GM12874 (cell line): ENCODE measurements around the gene SCARB2.

Source experiments
- CTCF ChIP-seq: IDR thresholded peaks from 2 replicates; pipeline ENCODE4 v1.5.1; 2011; ENCODE audit warnings: low read depth, mild to moderate bottlenecking, control low read depth, low read length, moderate library complexity; ENCODE audit not compliant: insufficient read depth

SCARB2 gene

GRCh38 chr4:76226418-76226817 is 12.8 kb upstream of the SCARB2 start:
- TF ChIP-seq CTCF = no peak

GRCh38 chr4:76224171-76224570 is 10.5 kb upstream of the SCARB2 start:
- no peak for TF ChIP-seq CTCF

- no peak for TF ChIP-seq CTCF
Measured at GRCh38 chr4:76219299-76220055, 5.9 kb upstream of the SCARB2 start.

DNA sequence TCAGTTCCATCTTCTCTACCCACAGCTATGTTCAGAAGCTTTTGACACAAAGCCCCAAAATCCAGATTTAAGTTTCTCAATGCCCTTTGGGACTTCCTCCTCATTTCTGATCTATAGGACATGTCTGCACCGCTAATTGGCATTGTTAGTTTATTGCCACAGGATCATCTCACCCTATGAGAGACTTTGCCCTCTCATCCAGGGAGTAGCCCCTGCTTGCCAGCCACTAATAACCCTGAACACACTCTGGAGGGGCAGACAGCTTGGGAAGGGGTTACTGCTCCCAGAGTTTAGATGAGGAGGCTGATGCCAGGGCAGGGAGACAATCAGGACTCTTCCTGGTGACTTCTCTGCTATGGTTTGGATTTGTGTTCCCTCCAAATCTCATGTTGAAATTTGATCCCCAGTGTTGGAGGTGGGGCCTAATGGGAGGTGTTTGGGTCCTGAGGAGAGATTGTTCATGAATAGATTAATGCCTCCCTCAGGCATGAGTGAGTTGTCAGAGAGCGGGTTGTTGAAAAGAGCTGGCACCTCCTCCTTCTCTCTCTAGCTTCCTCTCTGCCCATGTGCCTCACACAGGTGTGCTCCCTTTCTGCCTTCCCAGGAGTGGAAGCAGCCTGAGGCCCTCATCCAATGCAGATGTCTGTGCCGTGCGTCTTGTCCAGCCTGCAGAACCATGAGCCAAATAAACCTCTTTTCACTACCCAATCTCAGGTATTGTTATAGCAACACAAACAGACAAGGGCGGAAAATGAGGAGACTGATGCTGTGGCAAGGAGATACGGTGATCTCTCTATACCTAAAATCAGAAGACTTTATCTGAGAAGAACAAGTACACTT is 3.6 kb upstream of the SCARB2 start:
- TF ChIP-seq CTCF = no peak

- no peak for TF ChIP-seq CTCF
Measured at GRCh38 chr4:76216524-76216923, 2.9 kb upstream of the SCARB2 start.

GRCh38 chr4:76215077-76215476 is 1.5 kb upstream of the SCARB2 start:
- TF ChIP-seq CTCF = no peak

DNA sequence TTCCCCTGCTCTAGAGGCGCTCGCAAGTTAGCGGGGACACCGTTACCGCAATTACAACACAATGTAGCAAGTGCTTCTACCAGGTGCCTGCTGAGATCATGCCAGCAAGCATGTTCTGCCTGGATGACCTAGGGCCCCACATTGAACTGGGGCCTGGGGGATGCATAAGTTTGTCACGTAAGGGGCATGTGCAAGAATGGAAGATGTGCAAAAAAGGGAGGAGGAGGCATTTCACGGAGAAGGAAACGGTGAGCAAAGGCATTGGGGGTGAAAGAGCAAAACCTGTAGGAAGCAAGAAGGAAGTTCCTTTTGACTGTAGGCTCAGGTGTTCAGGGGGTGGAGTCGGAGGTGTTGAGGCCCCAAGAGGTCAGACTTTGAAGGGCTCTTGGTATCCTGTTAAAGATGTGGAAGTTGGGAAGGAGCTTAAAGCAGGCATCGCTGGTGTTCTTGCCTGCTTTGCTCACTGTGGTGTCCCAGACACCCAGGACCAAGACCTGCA is 602 bp upstream of the SCARB2 start:
- no peak for TF ChIP-seq CTCF
